Right cardiac atrium (tissue), 5 donors: ENCODE data around the gene CHMP1A. TPM values are rescaled to one million over a fixed set of nuclear protein-coding genes. Genes with fewer than 3 reads are reported as not detected.
A peak's percentile ranks its signal among the peaks of the same experiment; 100 is the strongest.

ENCODE experiments used
- ATAC-seq, 2 donors: fragments of 200-7000 bp; cut with Tn5 transposase; one replicate each; pipeline versions ENCODE4 v1.8.0 to v1.9.1; 2020; ENCODE audit warnings: moderate library complexity in 2 of 2, mild to moderate bottlenecking in 1 of 2
- DNase-seq, 3 donors: peaks; one replicate each; pipeline ENCODE4 v3.0.0-alpha.2; 2020
- H3K27ac ChIP-seq: one replicate; pipeline ENCODE4 v1.5.1; 2013; ENCODE audit warnings: mild to moderate bottlenecking, low read length, control low read depth, moderate library complexity
- H3K27me3 ChIP-seq: one replicate; pipeline ENCODE4 v1.6.1; 2013; ENCODE audit not compliant: control insufficient read depth, insufficient read depth
- H3K4me1 ChIP-seq: one replicate; pipeline ENCODE4 v1.6.1; 2013; ENCODE audit warnings: low read length; ENCODE audit not compliant: control insufficient read depth, insufficient read depth
- H3K4me3 ChIP-seq: one replicate; pipeline ENCODE4 v1.5.1; 2013; ENCODE audit warnings: low read length, control low read depth
- H3K9me3 ChIP-seq: one replicate; pipeline ENCODE4 v1.6.1; 2013; ENCODE audit warnings: low read length; ENCODE audit not compliant: control insufficient read depth
- WGBS: extraction: QIAGEN DNeasy Blood & Tissue Kit; methylation state at CpG from one replicate; pipeline ENCODE4 v1.1.7; 2013; 5-methylcytosine and 5-hydroxymethylcytosine counted together
- intact Hi-C, 4 donors: fragments of 100-400 bp; cut with DNase I; formaldehyde crosslinking; loops; one replicate each; pipeline versions ENCODE4 v1.11.0 to v1.14.0; 2022 to 2023
- polyA plus RNA-seq: library from polyadenylated mRNA; stranded (reverse); fragments of 200-250 nt; gene quantifications from one replicate; pipeline ENCODE4 v1.2.3, GENCODE V29; 2013
- total RNA-seq, 4 donors: library from RNA; stranded (reverse); fragmentation: NEBNext Ultra II Directional; extraction: Animal tissue kit (Norgen Biotek cat#: 25700); gene quantifications; one replicate each; pipeline ENCODE4 v1.2.1, GENCODE V29; 2021
- donor health status: healthy with polysubstance abuse.
- donor health status: DM: no; HTN: yes; CAD: no.
- donor health status: DM: no; HTN: no; CAD: no.
- donor health status: DM: no; HTN: yes; CAD: no; lungs with severe emphysema.
- donor health status: DM: yes; HTN: yes; CAD: no.

Gene CHMP1A
- total and polyA plus RNA-seq, 5 donors: 35.1 to 48.8 (median 37.0) TPM

DNA sequence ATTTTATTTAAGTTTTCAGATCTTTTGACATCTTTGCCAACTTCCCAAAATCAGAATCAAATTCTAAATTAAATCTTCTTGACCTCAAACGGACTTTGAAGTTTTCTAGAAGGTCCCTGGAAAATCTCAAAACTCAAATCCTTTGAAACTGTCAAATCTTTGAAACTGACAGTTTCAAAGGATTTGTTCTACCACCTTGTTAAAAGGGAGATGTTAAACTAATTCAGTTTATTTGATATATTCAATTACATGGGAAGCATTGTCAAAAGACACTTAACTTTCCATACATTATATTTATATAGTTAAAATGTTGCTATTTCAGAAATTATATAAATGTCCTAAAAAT lies 47.4 kb downstream of the CHMP1A start:
- DNase-seq (no peak), ATAC-seq (no peak)
- H3K27ac ChIP-seq: no peak overlapping the region
- no peaks in the 10 kb centered on the region for H3K27me3 ChIP-seq
- H3K4me1 ChIP-seq: no peaks in the 10 kb centered on the region
- WGBS: 68% methylated on average over 1 of the region's 1 CpG
- H3K9me3 ChIP-seq: no peaks in the 10 kb centered on the region
- intact Hi-C loops: no loop called here
- H3K4me3 ChIP-seq: no peak overlapping the region

- WGBS: 73% methylated on average over 32 of the region's 32 CpGs
- Histone ChIP-seq H3K27ac (no peak overlapping the region), H3K27me3 (no peaks in the 10 kb centered on the region)
Measured at GRCh38 chr16:89607937-89608740, 49.4 kb downstream of the CHMP1A start.

GRCh38 chr16:89607453-89607852 lies 50.1 kb downstream of the CHMP1A start:
- Histone ChIP-seq H3K27me3 (no peaks in the 10 kb centered on the region), H3K4me3 (no peak overlapping the region), H3K9me3 (no peaks in the 10 kb centered on the region), H3K27ac (no peak overlapping the region), H3K4me1 (no peaks in the 10 kb centered on the region)
- no peak for DNase-seq
- no peak for ATAC-seq
- intact Hi-C loops: no loop called here
- WGBS: 74% methylated on average over 9 of the region's 9 CpGs

More at GRCh38 chr16:89607937-89608740, 49.4 kb downstream of the CHMP1A start:
- no peak for ATAC-seq
- Histone ChIP-seq H3K4me3 (no peak overlapping the region), H3K4me1 (no peaks in the 10 kb centered on the region), H3K9me3 (no peaks in the 10 kb centered on the region)
- intact Hi-C loops: no loop called here
- no peak for DNase-seq

- H3K27ac ChIP-seq: no peak overlapping the region
- DNase-seq (no peak), ATAC-seq (peak in 1 of 2 donors; percentile 40)
- no peak overlapping the region for H3K4me3 ChIP-seq
- no peaks in the 10 kb centered on the region for H3K9me3 ChIP-seq
- no peaks in the 10 kb centered on the region for H3K4me1 ChIP-seq
- no peaks in the 10 kb centered on the region for H3K27me3 ChIP-seq
- WGBS: 84% methylated on average over 9 of the region's 9 CpGs
- intact Hi-C loops: no loop called here
Measured at GRCh38 chr16:89606006-89606405, 51.5 kb downstream of the CHMP1A start.

GRCh38 chr16:89605186-89605970 lies 52.1 kb downstream of the CHMP1A start:
- Histone ChIP-seq H3K27ac (no peak overlapping the region), H3K9me3 (no peaks in the 10 kb centered on the region), H3K4me1 (no peaks in the 10 kb centered on the region), H3K4me3 (no peak overlapping the region), H3K27me3 (no peaks in the 10 kb centered on the region)
- WGBS: 87% methylated on average over 34 of the region's 34 CpGs
- intact Hi-C loops: no loop called here
- ATAC-seq (no peak), DNase-seq (no peak)

- DNase-seq (no peak), ATAC-seq (peak in 1 of 2 donors; percentile 7)
- Histone ChIP-seq H3K4me1 (no peaks in the 10 kb centered on the region), H3K27me3 (no peaks in the 10 kb centered on the region), H3K4me3 (no peak overlapping the region), H3K9me3 (no peaks in the 10 kb centered on the region), H3K27ac (no peak overlapping the region)
- WGBS: 85% methylated on average over 16 of the region's 16 CpGs
- intact Hi-C loops: no loop called here
Measured at GRCh38 chr16:89604764-89605163, 52.7 kb downstream of the CHMP1A start.

DNA sequence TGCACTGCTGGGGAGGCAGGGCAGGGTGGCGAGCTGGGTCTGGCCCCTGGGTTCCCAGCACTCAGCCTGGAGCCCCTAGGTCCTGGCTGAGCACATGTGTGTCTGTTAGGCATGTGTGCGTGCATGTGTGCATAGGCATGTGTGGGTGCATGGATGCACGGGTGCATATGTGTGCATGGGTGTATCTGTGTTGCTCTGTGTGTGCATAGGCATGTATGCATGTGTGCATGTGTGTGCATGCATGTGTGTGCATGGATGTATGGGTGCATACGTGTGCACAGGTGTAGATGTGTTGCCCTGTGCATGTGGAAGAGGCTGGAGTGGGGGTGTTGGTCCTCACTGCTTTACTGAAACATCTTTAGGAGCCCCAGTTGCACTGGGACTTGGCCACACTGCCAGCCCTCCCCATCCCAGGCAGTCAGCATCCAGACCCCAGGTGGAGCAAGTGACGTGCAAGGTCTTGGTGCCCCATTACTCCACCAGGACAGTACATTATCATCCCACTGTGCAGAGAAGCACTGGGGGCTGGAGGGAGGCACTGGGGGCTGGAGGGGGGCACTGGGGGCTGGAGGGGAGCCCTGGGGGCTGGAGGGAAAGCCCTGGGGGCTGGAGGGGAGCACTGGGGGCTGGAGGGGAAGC lies 54.4 kb downstream of the CHMP1A start:
- intact Hi-C loops: no loop called here
- DNase-seq (no peak), ATAC-seq (no peak)
- no peak overlapping the region for H3K27ac ChIP-seq
- no peak overlapping the region for H3K4me3 ChIP-seq
- no peaks in the 10 kb centered on the region for H3K9me3 ChIP-seq
- 64% methylated on average over 5 of the region's 5 CpGs for WGBS
- no peaks in the 10 kb centered on the region for H3K27me3 ChIP-seq
- H3K4me1 ChIP-seq: no peaks in the 10 kb centered on the region

DNA sequence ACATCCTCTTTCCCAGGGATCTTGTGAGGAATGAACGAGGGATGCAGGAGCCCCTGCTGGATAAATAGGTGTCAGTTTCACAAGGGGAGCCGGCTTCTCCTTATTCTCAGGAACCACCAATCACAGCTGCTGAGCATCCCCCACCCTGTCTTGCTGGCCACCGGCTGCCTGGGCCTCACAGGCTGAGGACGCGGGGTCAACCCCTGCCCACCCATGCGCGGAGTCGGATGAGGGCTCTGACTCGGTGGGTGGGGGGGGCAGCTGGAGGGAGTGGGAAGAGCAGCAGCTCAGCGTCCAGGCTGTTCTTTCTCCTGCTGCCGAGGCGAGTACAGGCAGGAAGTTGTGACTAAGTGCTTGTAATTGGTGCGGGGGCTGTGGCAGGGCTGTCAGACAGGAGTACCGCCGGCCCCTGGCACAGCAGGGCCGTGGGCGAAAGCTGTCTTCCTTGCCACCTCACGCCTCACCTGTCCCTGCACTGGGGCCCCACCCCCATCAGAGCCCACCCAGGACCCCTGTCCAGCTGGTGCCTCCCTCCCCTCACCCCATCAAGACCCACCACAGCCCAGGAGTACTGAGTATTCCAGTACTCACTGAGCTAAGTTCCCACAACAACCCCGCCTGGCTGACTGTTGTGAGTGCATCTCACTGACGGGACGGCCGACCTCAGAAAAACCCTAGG lies 55.1 kb downstream of the CHMP1A start:
- ATAC-seq (peak in 1 of 2 donors; percentile 66), DNase-seq (no peak)
- intact Hi-C loops: no loop called here

DNA sequence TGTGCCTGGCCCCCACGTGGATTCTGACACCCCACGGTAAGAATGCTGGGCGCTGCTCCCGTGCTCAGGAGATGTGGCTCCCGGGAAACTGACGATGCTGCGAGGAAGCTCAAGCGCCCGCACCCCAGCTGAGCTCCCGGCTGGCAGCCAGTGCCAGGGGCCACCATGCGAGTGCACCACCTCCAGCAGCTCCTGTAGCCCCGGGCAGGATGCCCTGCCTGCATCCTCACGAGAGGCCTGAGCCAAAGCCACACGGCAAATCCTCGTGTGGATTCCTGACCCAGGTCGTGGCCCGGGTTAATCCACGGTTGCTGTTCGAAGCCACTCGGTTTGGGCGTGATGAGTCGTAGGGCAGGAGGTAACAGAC lies 55.6 kb downstream of the CHMP1A start:
- H3K4me3 ChIP-seq: no peak overlapping the region
- H3K4me1 ChIP-seq: no peaks in the 10 kb centered on the region
- no peak for DNase-seq
- H3K27me3 ChIP-seq: no peaks in the 10 kb centered on the region
- intact Hi-C loops: no loop called here
- ATAC-seq: no peak
- H3K9me3 ChIP-seq: no peaks in the 10 kb centered on the region
- H3K27ac ChIP-seq: no peak overlapping the region
- WGBS: 55% methylated on average over 22 of the region's 22 CpGs

More for the DNA sequence above, 55.1 kb downstream of the CHMP1A start:
- no peaks in the 10 kb centered on the region for H3K27me3 ChIP-seq
- H3K4me3 ChIP-seq: no peak overlapping the region
- no peak overlapping the region for H3K27ac ChIP-seq
- 4% methylated on average over 22 of the region's 22 CpGs for WGBS
- no peaks in the 10 kb centered on the region for H3K9me3 ChIP-seq
- no peaks in the 10 kb centered on the region for H3K4me1 ChIP-seq

DNA sequence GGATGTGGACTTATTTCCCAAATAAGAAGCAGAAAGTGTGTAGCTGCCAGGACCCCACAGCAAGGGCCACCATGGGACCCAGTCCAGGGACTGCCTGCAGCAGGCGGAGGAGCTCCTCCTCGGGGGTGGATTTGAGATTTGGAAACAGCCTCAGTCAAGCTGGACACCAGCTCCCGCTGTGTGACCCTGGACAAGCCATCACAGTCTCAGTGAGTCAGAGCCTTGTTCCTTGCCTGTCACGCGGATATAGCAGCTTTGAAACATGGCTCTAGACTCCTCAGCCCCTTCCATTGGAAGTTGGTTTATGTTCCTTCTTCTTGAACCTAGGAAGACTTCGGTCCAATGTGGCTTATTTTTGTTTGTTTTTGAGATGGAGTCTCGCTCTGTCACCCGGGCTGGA lies 56.6 kb downstream of the CHMP1A start:
- intact Hi-C loops: no loop called here
- no peak overlapping the region for H3K27ac ChIP-seq
- 77% methylated on average over 8 of the region's 8 CpGs for WGBS

DNA sequence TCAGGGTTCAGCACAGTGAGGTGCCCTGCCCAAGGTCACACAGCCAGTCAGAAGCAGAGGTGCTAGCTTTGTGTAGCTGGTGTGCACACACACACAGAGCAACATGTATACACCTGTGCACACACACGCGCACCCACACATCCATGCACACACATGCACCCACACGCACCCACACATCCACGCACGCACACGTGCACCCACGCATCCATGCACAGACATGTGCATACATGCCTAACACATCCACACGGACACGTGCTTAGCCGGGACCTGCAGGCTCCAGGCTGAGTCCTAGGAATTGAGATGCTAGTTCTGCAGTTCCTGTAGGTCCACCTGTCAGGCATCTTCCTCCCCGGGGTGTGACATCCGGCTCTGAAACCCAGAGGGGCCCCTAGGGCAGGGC lies 57.1 kb downstream of the CHMP1A start:
- Histone ChIP-seq H3K4me3 (no peak overlapping the region), H3K27me3 (no peaks in the 10 kb centered on the region), H3K4me1 (no peaks in the 10 kb centered on the region), H3K9me3 (no peaks in the 10 kb centered on the region), H3K27ac (no peak overlapping the region)
- peak in 1 of 3 donors; percentile 16 for DNase-seq
- no peak for ATAC-seq
- WGBS: 82% methylated on average over 12 of the region's 12 CpGs
- intact Hi-C loops: no loop called here

More for the DNA sequence above, 56.6 kb downstream of the CHMP1A start:
- DNase-seq (no peak), ATAC-seq (no peak)
- Histone ChIP-seq H3K4me1 (no peaks in the 10 kb centered on the region), H3K9me3 (no peaks in the 10 kb centered on the region), H3K4me3 (no peak overlapping the region), H3K27me3 (no peaks in the 10 kb centered on the region)
